Activated naive CD4-positive, alpha-beta T cell treated with anti-CD3 and anti-CD28 coated beads for 36 hours (primary cell): ENCODE results near the gene NDUFS7. TPM values are rescaled to one million over a fixed set of nuclear protein-coding genes. Genes with fewer than 3 reads are reported as not detected.

Experiments
- CTCF ChIA-PET: fragments of 350-600 bp; sonication (Branson Sonifier 250); formaldehyde crosslinking; loops from one replicate; lab custom pipeline; 2021; ENCODE audit warnings: antibody characterized with exemption; lab: Charles Lee
- DNase-seq: peaks from one replicate; pipeline ENCODE4 v3.0.0-alpha.2; 2020
- H3K27ac Mint-ChIP-seq: one replicate; pipeline ENCODE4 v1.8.0; 2021; ENCODE audit warnings: mild to moderate bottlenecking, mixed read lengths
- H3K27me3 Mint-ChIP-seq: one replicate; pipeline ENCODE4 v1.8.0; 2021; ENCODE audit warnings: low read depth, mixed read lengths
- H3K36me3 Mint-ChIP-seq: one replicate; pipeline ENCODE4 v1.8.0; 2021; ENCODE audit warnings: low read depth, mixed read lengths
- H3K4me1 Mint-ChIP-seq: one replicate; pipeline ENCODE4 v1.8.0; 2021; ENCODE audit warnings: low read depth, mixed read lengths
- H3K4me3 Mint-ChIP-seq: one replicate; pipeline ENCODE4 v1.8.0; 2021; ENCODE audit warnings: mild to moderate bottlenecking, moderate library complexity, mixed read lengths
- H3K9me3 Mint-ChIP-seq: one replicate; pipeline ENCODE4 v1.8.0; 2021; ENCODE audit warnings: mixed read lengths
- intact Hi-C: fragments of 100-400 bp; cut with micrococcal nuclease; formaldehyde crosslinking; loops from one replicate; pipeline ENCODE4 v1.15.1; 2023
- total RNA-seq, 2 experiments: library from RNA; stranded (reverse); gene quantifications; one replicate each; pipeline ENCODE4 v1.2.3, GENCODE V29; 2021

Gene NDUFS7
- total RNA-seq, 2 experiments from 2014 or later = 138 to 148 TPM

- Mint-ChIP-seq H3K36me3 (peaks cover 27% of the 10 kb centered on the region), H3K9me3 (no peaks in the 10 kb centered on the region), H3K27ac (no peak overlapping the region), H3K4me3 (no peak overlapping the region), H3K27me3 (no peaks in the 10 kb centered on the region), H3K4me1 (peaks cover 26% of the 10 kb centered on the region)
- intact Hi-C loops = loop anchor here (5.0 kb wide), 1 partner anchor 80 kb away; the partner anchor contains the start of gene FAM174C
- CTCF ChIA-PET = no interaction called here
- no peak for DNase-seq
These were observed 26.1 kb upstream of the NDUFS7 start for GRCh38 chr19:1357531-1358109.

GRCh38 chr19:1360126-1360817 lies 23.4 kb upstream of the NDUFS7 start:
- Mint-ChIP-seq H3K27me3 (no peaks in the 10 kb centered on the region), H3K9me3 (no peaks in the 10 kb centered on the region), H3K4me1 (peaks cover 42% of the 10 kb centered on the region), H3K36me3 (peaks cover 37% of the 10 kb centered on the region), H3K4me3 (no peak overlapping the region), H3K27ac (no peak overlapping the region)
- no peak for DNase-seq
- intact Hi-C loops = no loop called here
- CTCF ChIA-PET = no interaction called here

GRCh38 chr19:1360818-1361461 lies 22.8 kb upstream of the NDUFS7 start:
- no peaks in the 10 kb centered on the region for H3K27me3 Mint-ChIP-seq
- H3K9me3 Mint-ChIP-seq = no peaks in the 10 kb centered on the region
- peaks cover 39% of the 10 kb centered on the region for H3K36me3 Mint-ChIP-seq
- DNase-seq = no peak
- no peak overlapping the region for H3K4me3 Mint-ChIP-seq
- H3K4me1 Mint-ChIP-seq = peaks cover 36% of the 10 kb centered on the region
- CTCF ChIA-PET = no interaction called here
- intact Hi-C loops = no loop called here
- no peak overlapping the region for H3K27ac Mint-ChIP-seq

- H3K27me3 Mint-ChIP-seq = no peaks in the 10 kb centered on the region
- peaks cover 31% of the 10 kb centered on the region for H3K4me1 Mint-ChIP-seq
- intact Hi-C loops = no loop called here
- H3K27ac Mint-ChIP-seq = no peak overlapping the region
- no peaks in the 10 kb centered on the region for H3K9me3 Mint-ChIP-seq
- no peak overlapping the region for H3K4me3 Mint-ChIP-seq
- H3K36me3 Mint-ChIP-seq = peaks cover 39% of the 10 kb centered on the region
- no peak for DNase-seq
- CTCF ChIA-PET = no interaction called here
These were observed 21.9 kb upstream of the NDUFS7 start for GRCh38 chr19:1361601-1362386.

GRCh38 chr19:1362387-1363257 lies 21.1 kb upstream of the NDUFS7 start:
- H3K9me3 Mint-ChIP-seq = no peaks in the 10 kb centered on the region
- H3K27ac Mint-ChIP-seq = no peak overlapping the region
- H3K4me3 Mint-ChIP-seq = no peak overlapping the region
- H3K36me3 Mint-ChIP-seq = peaks cover 35% of the 10 kb centered on the region
- intact Hi-C loops = no loop called here
- H3K27me3 Mint-ChIP-seq = no peaks in the 10 kb centered on the region
- CTCF ChIA-PET = no interaction called here
- peaks cover 28% of the 10 kb centered on the region for H3K4me1 Mint-ChIP-seq
- no peak for DNase-seq

GRCh38 chr19:1363599-1363998 lies 20.1 kb upstream of the NDUFS7 start:
- CTCF ChIA-PET = interaction anchor here (0.7 to 1.0 kb wide), 2 partner anchors 9 to 46 kb away, joined by 3 to 5 read pairs; no protein-coding TSS in a partner anchor
- intact Hi-C loops = no loop called here

GRCh38 chr19:1364070-1364704 lies 19.5 kb upstream of the NDUFS7 start:
- Mint-ChIP-seq H3K27ac (no peak overlapping the region), H3K36me3 (peaks cover 26% of the 10 kb centered on the region), H3K4me1 (peaks cover 28% of the 10 kb centered on the region), H3K4me3 (no peak overlapping the region), H3K9me3 (no peaks in the 10 kb centered on the region), H3K27me3 (no peaks in the 10 kb centered on the region)
- intact Hi-C loops = no loop called here
- DNase-seq = no peak
- CTCF ChIA-PET = interaction anchor here (0.7 to 1.0 kb wide), 2 partner anchors 8 to 47 kb away, joined by 3 to 5 read pairs; no protein-coding TSS in a partner anchor

More at GRCh38 chr19:1363599-1363998, 20.1 kb upstream of the NDUFS7 start:
- no peaks in the 10 kb centered on the region for H3K27me3 Mint-ChIP-seq
- H3K4me1 Mint-ChIP-seq = peaks cover 28% of the 10 kb centered on the region
- no peak overlapping the region for H3K4me3 Mint-ChIP-seq
- peaks cover 26% of the 10 kb centered on the region for H3K36me3 Mint-ChIP-seq
- H3K27ac Mint-ChIP-seq = no peak overlapping the region
- no peaks in the 10 kb centered on the region for H3K9me3 Mint-ChIP-seq
- peak; percentile 31 for DNase-seq

- H3K36me3 Mint-ChIP-seq = peaks cover 23% of the 10 kb centered on the region
- H3K27ac Mint-ChIP-seq = no peak overlapping the region
- H3K4me1 Mint-ChIP-seq = peaks cover 28% of the 10 kb centered on the region
- intact Hi-C loops = no loop called here
- no peaks in the 10 kb centered on the region for H3K27me3 Mint-ChIP-seq
- H3K9me3 Mint-ChIP-seq = no peaks in the 10 kb centered on the region
- DNase-seq = no peak
- H3K4me3 Mint-ChIP-seq = no peak overlapping the region
- CTCF ChIA-PET = no interaction called here
These were observed 18.1 kb upstream of the NDUFS7 start for GRCh38 chr19:1365319-1366269.

GRCh38 chr19:1366296-1366695 lies 17.4 kb upstream of the NDUFS7 start:
- H3K27ac Mint-ChIP-seq = no peak overlapping the region
- H3K27me3 Mint-ChIP-seq = no peaks in the 10 kb centered on the region
- no peaks in the 10 kb centered on the region for H3K9me3 Mint-ChIP-seq
- peaks cover 28% of the 10 kb centered on the region for H3K4me1 Mint-ChIP-seq
- no peak overlapping the region for H3K4me3 Mint-ChIP-seq
- CTCF ChIA-PET = no interaction called here
- intact Hi-C loops = no loop called here
- H3K36me3 Mint-ChIP-seq = peaks cover 23% of the 10 kb centered on the region
- DNase-seq = no peak
